HEK293T (cell line): Measurements from ENCODE around the gene LRRFIP1.

Source experiments
- ARNT ChIP-seq: fragments of 450-650 bp; IDR thresholded peaks from 2 replicates; pipeline ENCODE4 v1.6.1; 2017; ENCODE audit warnings: mild to moderate bottlenecking
- BHLHE40 ChIP-seq: fragments of 450-650 bp; IDR thresholded peaks from 2 replicates; pipeline ENCODE4 v1.6.1; 2016; ENCODE audit warnings: mild to moderate bottlenecking, moderate library complexity, borderline replicate concordance
- CTBP1 ChIP-seq: fragments of 450-650 bp; IDR thresholded peaks from 2 replicates; pipeline ENCODE4 v1.6.1; 2016; ENCODE audit warnings: borderline replicate concordance
- ELF4 ChIP-seq: fragments of 450-650 bp; IDR thresholded peaks from 2 replicates; pipeline ENCODE4 v1.6.1; 2017; ENCODE audit warnings: antibody characterized with exemption
- FOXA1 ChIP-seq: fragments of 450-650 bp; IDR thresholded peaks from 2 replicates; pipeline ENCODE4 v1.6.1; 2016; ENCODE audit warnings: mild to moderate bottlenecking
- FOXK2 ChIP-seq: fragments of 450-650 bp; IDR thresholded peaks from 2 replicates; pipeline ENCODE4 v1.6.1; 2016; ENCODE audit warnings: mild to moderate bottlenecking
- FOXM1 ChIP-seq: fragments of 450-650 bp; IDR thresholded peaks from 2 replicates; pipeline ENCODE4 v1.6.1; 2017; ENCODE audit warnings: mild to moderate bottlenecking, borderline replicate concordance
- HDGF ChIP-seq: fragments of 450-650 bp; IDR thresholded peaks from 2 replicates; pipeline ENCODE4 v1.6.1; 2017; ENCODE audit warnings: antibody characterized with exemption, borderline replicate concordance
- NFRKB ChIP-seq: fragments of 450-650 bp; IDR thresholded peaks from 2 replicates; pipeline ENCODE4 v1.6.1; 2016; ENCODE audit warnings: mild to moderate bottlenecking, moderate library complexity
- PKNOX1 ChIP-seq: fragments of 450-650 bp; IDR thresholded peaks from 2 replicates; pipeline ENCODE4 v1.6.1; 2016
- SP1 ChIP-seq: fragments of 450-650 bp; IDR thresholded peaks from 2 replicates; pipeline ENCODE4 v1.6.1; 2017
- SUZ12 ChIP-seq: fragments of 450-650 bp; IDR thresholded peaks from 2 replicates; pipeline ENCODE4 v1.6.1; 2016; ENCODE audit warnings: mild to moderate bottlenecking
- TARDBP ChIP-seq: fragments of 450-650 bp; IDR thresholded peaks from 2 replicates; pipeline ENCODE4 v1.6.1; 2016
- ZNF384 ChIP-seq: fragments of 450-650 bp; IDR thresholded peaks from 2 replicates; pipeline ENCODE4 v1.6.1; 2016

GRCh38 chr2:237801466-237801865 is 174.1 kb downstream of the LRRFIP1 start:
- TF ChIP-seq CTBP1, result no peak
- no peak for TF ChIP-seq SP1
- no peak for TF ChIP-seq HDGF
- TF ChIP-seq FOXM1, result no peak
- no peak for TF ChIP-seq TARDBP
- TF ChIP-seq ZNF384, result no peak
- no peak for TF ChIP-seq ARNT
- no peak for TF ChIP-seq ELF4
- TF ChIP-seq SUZ12, result no peak
- TF ChIP-seq FOXK2, result no peak
- TF ChIP-seq FOXA1, result no peak
- no peak for TF ChIP-seq BHLHE40
- TF ChIP-seq PKNOX1, result no peak
- TF ChIP-seq NFRKB, result no peak
